SK-N-MC (cell line): Measurements from ENCODE around the gene GREB1L.

Experiments used
- FOXP2 ChIP-seq: optimal IDR thresholded peaks from 2 replicates; pipeline ENCODE3; 2011; ENCODE audit warnings: mild to moderate bottlenecking, moderate library complexity; ENCODE audit not compliant: insufficient read depth; ENCODE audit errors: extremely low read length, control extremely low read depth
- POLR2AphosphoS5 ChIP-seq: IDR thresholded peaks from 2 replicates; pipeline ENCODE4 v1.6.1; 2012; ENCODE audit warnings: mild to moderate bottlenecking, low read depth, low read length, borderline replicate concordance

DNA sequence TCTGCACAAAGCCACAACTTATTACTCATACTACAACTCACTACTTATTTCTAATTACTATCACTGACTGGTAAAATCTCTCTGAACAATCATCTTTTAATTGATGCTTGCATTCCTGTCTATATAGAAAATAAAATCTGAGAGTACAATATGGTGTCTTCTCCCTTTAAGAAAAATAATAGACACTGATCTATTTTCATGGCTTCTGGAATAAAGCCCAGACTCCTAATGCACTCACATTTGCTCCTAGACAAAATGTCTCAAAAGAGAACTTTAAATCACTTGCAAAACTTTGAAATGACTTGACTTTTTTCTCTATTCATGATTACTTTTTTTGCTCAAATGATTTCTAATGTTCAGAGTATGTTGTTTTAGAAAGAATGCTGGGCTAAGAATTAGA is 329.7 kb downstream of the GREB1L start:
- TF ChIP-seq FOXP2 (no peak), POLR2AphosphoS5 (no peak)
